IPS-11a (cell line): Measurements from ENCODE around the gene UCK1.
"Not testable (repeated sequence)": the region's sequence is repeated elsewhere in the genome, so short reads cannot be mapped to it uniquely, and the experiment has no call there.

Experiments used
- H3K4me3 ChIP-seq: one replicate; pipeline ENCODE4 v1.5.1; 2013; ENCODE audit warnings: low read depth, low read length, control low read depth

UCK1 gene

DNA sequence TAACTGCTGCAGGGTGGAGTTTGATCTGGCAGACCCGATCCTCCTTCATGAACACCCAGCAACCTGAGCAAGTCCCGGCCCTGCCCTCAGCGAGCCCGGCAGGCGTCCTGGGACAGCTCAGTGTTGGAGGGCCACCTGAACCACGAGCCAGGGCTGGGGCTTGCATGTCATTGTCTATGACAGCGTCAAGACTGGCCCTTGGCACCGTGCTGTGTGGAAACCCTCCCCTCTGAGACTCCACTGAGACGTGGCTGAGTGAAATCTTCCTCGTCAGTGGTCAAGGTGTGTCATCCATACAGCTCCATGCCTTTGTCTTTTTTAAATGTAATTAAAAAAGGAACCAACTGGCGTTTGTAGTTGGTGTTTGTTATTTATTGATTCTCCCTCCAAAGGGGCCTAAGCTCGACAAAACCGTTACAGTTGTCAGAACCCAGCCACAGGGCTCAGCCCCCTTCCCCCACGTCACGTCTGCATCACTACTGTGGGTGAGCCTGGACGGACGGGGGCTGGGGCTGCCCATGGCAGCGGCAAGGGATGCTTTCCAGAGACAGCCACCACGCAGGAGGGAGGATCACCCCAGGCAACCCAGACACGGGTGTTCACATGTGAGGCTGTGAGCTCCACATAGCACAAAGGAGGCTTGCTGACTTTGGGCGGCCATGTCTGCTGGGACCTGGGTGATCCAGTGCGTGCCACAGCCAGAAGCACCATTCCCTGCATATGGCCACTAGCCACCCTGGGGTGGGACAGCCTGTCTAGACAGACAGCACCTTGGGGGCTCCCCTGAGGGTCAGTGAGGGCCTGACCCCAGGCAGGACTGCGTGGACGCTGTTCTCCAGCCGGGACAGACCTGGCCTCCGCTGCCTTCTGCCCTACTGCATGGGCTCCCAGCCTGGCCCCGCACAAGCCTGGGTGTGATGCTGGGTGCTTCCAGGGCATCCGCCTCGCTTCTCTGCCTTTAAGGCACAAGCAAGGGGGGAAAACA is 7.3 kb downstream of the UCK1 start:
- H3K4me3 ChIP-seq, result no peak overlapping the region

DNA sequence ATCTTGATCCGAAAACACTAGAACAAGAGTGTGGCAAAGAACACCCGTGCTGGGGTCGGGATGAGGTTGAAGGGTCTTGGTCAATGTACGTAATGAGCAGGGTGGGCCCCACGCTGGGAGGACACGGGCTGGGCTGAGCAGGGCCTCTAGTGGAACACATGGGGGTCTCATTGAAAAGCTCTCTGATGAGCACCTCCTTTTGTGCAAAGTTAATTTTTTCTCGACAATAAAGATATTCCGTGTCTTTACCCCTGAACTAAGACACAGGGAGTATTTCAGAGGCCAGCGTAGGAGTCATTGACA is 8.0 kb downstream of the UCK1 start:
- no peak overlapping the region for H3K4me3 ChIP-seq

GRCh38 chr9:131522257-131523085 is 8.6 kb downstream of the UCK1 start:
- H3K4me3 ChIP-seq, result no peak overlapping the region

GRCh38 chr9:131521822-131522221 is 9.2 kb downstream of the UCK1 start:
- H3K4me3 ChIP-seq, result no peak overlapping the region

- no peak overlapping the region for H3K4me3 ChIP-seq
These were observed 9.9 kb downstream of the UCK1 start for GRCh38 chr9:131521203-131521602.

- no peak overlapping the region for H3K4me3 ChIP-seq
These were observed 10.6 kb downstream of the UCK1 start for GRCh38 chr9:131520503-131520902.

- H3K4me3 ChIP-seq, result no peak overlapping the region
These were observed 12.5 kb downstream of the UCK1 start for GRCh38 chr9:131518553-131518952.

DNA sequence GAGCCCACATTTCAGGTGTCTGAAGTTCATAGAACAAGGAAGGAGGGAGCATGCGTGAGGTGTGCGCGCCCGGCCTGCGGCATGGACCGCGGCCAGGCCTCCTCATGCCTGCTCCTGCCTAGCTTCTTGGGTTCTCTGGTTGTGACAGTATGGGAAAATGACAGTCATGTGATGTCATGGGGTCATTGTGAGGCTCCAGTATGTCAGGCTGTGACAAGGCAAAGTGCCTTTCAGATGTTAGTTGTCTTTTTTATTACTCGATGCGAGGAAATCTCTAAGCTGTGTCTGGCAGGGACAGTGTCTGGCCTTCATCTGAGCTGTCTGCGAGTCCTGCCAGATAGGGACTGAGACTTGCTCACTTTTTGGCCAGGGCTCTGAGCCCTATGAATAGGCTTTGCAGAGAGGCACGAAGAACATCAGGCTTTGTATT is 13.3 kb downstream of the UCK1 start:
- H3K4me3 ChIP-seq, result no peak overlapping the region

- no peak overlapping the region for H3K4me3 ChIP-seq
These were observed 14.1 kb downstream of the UCK1 start for GRCh38 chr9:131516930-131517329.

DNA sequence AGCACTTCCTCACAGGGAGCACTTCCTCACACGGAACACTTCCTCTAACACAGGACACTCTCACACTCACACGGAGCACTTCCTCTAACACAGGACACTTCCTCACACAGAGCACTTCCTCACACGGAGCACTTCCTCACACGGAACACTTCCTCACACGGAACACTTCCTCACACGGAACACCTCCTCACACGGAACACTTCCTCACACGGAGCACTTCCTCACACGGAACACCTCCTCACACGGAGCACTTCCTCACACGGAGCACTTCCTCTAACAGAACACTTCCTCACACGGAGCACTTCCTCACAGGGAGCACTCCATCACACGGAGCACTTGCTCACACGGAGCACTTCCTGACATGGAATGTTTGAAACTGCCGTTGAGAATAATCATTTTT is 15.0 kb downstream of the UCK1 start:
- no peak overlapping the region for H3K4me3 ChIP-seq

DNA sequence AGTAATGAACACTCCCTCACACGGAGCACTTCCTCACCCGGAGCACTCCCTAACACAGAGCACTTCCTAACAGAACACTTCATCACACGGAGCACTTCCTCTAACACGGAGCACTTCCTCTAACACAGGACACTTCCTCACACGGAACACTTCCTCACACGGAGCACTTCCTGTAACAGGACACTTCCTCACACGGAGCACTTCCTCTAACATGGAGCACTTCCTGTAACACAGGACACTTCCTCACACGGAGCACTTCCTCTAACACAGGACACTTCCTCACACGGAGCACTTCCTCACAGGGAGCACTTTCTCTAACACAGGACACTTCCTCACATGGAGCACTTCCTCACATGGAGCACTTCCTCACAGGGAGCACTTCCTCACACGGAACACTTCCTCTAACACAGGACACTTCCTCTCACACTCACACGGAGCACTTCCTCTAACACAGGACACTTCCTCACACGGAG is 15.5 kb downstream of the UCK1 start:
- not testable (repeated sequence) for H3K4me3 ChIP-seq

- H3K4me3 ChIP-seq, result no peak overlapping the region
These were observed 17.9 kb downstream of the UCK1 start for GRCh38 chr9:131513177-131513576.

DNA sequence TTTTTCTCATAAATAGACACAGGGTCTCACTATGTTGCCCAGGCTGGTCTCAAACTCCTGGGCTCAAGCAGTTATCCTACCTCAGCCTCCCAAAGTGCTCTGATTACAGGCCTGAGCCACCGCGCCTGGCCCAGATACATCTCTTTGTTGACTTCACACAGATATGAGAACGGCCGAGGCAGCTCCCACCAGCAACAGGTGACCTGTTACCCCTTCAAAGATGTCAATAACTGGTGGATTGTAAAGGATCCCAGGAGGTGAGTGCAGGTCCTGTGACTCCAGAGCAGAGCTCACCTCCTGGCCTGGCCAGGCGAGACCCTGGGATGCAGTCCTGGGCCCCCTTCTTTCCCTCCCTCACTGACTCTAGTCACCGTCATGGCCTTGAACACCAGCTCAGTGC is 19.2 kb downstream of the UCK1 start:
- H3K4me3 ChIP-seq, result no peak overlapping the region

- no peak overlapping the region for H3K4me3 ChIP-seq
These were observed 19.6 kb downstream of the UCK1 start for GRCh38 chr9:131511416-131511815.

DNA sequence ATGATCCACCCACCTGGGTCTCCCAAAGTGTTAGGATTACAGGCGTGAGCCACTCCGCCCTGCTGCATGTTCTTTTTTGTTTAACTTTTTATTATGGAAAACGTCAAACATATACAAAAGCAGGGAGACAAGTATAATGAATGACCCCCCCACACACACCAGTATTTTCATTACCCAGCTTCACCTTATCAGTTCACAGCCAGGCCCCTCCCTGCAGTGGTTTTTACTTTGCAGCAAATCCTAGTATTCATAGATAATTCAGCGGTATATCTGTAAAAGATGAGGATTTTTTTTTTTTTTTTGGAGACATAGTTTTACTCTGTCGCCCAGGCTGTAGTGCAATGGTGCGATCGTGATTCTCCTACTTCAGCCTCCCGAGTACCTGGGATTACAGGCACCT is 26.1 kb downstream of the UCK1 start:
- no peak overlapping the region for H3K4me3 ChIP-seq

GRCh38 chr9:131503626-131504465 is 27.2 kb downstream of the UCK1 start:
- H3K4me3 ChIP-seq, result peak overlapping the region; percentile 72

- peak within 1 kb of the TSS; percentile 72 for H3K4me3 ChIP-seq
These were observed 28.1 kb downstream of the UCK1 start, which contains the start of gene POMT1 for GRCh38 chr9:131502781-131503625. Gene POMT1, plus strand, starts transcription at chr9:131502918. Its CDS starts 1,301 bp downstream, at chr9:131504219.

- H3K4me3 ChIP-seq, result no peak overlapping the region
These were observed 30.0 kb downstream of the UCK1 start for GRCh38 chr9:131500939-131501541.

DNA sequence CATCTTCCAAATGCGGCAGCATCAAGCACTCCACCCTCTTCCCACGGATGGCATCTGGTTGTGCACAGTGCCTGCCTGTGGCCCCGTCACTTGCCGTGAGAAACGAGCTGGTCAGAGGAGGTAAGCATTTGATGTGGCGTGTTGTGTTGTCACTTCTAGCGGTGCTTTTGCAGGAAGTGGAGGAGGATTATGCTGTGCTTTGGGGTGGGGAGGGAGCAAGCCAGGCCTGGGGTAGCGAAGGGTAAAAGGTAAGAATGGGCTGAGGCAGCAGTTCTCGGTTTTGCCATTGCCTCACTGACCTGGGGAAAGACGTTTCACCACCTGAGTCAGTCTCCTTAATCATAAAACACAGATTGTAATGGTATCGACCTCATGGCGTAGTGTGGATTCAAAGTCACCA is 30.7 kb downstream of the UCK1 start:
- no peak overlapping the region for H3K4me3 ChIP-seq
